Neural crest cell (in vitro differentiated cells): ENCODE measurements around the gene WDR33. TPM values are rescaled to one million over a fixed set of nuclear protein-coding genes. Genes with fewer than 3 reads are reported as not detected.
A peak's percentile ranks its signal among the peaks of the same experiment; 100 is the strongest.
"Not testable (repeated sequence)": the region's sequence is repeated elsewhere in the genome, so short reads cannot be mapped to it uniquely, and the experiment has no call there.

Experiments
- DNase-seq: peaks from one replicate; pipeline ENCODE4 v3.0.0; 2021; ENCODE audit warnings: low read depth, mixed read lengths, low spot score
- H3K27ac Mint-ChIP-seq: one replicate; pipeline ENCODE4 v1.8.0; 2021; ENCODE audit warnings: mild to moderate bottlenecking, mixed read lengths; ENCODE audit not compliant: unreplicated experiment
- H3K27me3 Mint-ChIP-seq: 2 replicates; pipeline ENCODE4 v1.8.0; 2021; ENCODE audit warnings: low read depth, mild to moderate bottlenecking, mixed read lengths
- H3K36me3 Mint-ChIP-seq: 2 replicates; pipeline ENCODE4 v1.8.0; 2021; ENCODE audit warnings: low read depth, mild to moderate bottlenecking, mixed read lengths
- H3K4me1 Mint-ChIP-seq: 2 replicates; pipeline ENCODE4 v1.8.0; 2021; ENCODE audit warnings: mixed read lengths
- H3K4me3 Mint-ChIP-seq: one replicate; pipeline ENCODE4 v1.8.0; 2021; ENCODE audit warnings: mild to moderate bottlenecking, mixed read lengths
- H3K9me3 Mint-ChIP-seq: 2 replicates; pipeline ENCODE4 v1.8.0; 2021; ENCODE audit warnings: mixed read lengths
- CTCF ChIP-seq: fragments of 200-600 bp; sonication (generic); conservative IDR thresholded peaks from 2 replicates; pipeline ENCODE4 v1.5.0; 2021; ENCODE audit warnings: antibody characterized with exemption, mild to moderate bottlenecking
- total RNA-seq: library from RNA; stranded (reverse); gene quantifications from 2 replicates; pipeline ENCODE4 v1.2.1, GENCODE V29; 2021

WDR33 gene
- total RNA-seq, 1 donor from 2014 or later = 72.4 TPM

- H3K27ac Mint-ChIP-seq = no peak overlapping the region
- peaks cover 3% of the 10 kb centered on the region for H3K27me3 Mint-ChIP-seq
- no peak for DNase-seq
- TF ChIP-seq CTCF = no peak
- peaks cover 40% of the 10 kb centered on the region for H3K4me1 Mint-ChIP-seq
- no peaks in the 10 kb centered on the region for H3K9me3 Mint-ChIP-seq
- peak overlapping the region; percentile 75 for H3K4me3 Mint-ChIP-seq
- peaks cover 9% of the 10 kb centered on the region for H3K36me3 Mint-ChIP-seq
Observed at GRCh38 chr2:127807678-127808353, 3.2 kb downstream of the WDR33 start.

GRCh38 chr2:127806860-127807259, 4.1 kb downstream of the WDR33 start:
- not testable (repeated sequence) for H3K36me3 Mint-ChIP-seq, H3K27me3 Mint-ChIP-seq, H3K27ac Mint-ChIP-seq, DNase-seq, H3K9me3 Mint-ChIP-seq
- H3K4me1 Mint-ChIP-seq = peaks cover 40% of the 10 kb centered on the region
- H3K4me3 Mint-ChIP-seq = peak overlapping the region; percentile 8

GRCh38 chr2:127805491-127805890, 5.5 kb downstream of the WDR33 start:
- no peaks in the 10 kb centered on the region for H3K9me3 Mint-ChIP-seq
- H3K4me1 Mint-ChIP-seq = peaks cover 32% of the 10 kb centered on the region
- TF ChIP-seq CTCF = no peak
- H3K27me3 Mint-ChIP-seq = no peaks in the 10 kb centered on the region
- H3K27ac Mint-ChIP-seq = no peak overlapping the region
- DNase-seq = no peak
- peak overlapping the region; percentile 13 for H3K4me3 Mint-ChIP-seq
- H3K36me3 Mint-ChIP-seq = peaks cover 6% of the 10 kb centered on the region

GRCh38 chr2:127799926-127800325, 11.0 kb downstream of the WDR33 start:
- DNase-seq = no peak
- no peak overlapping the region for H3K27ac Mint-ChIP-seq
- TF ChIP-seq CTCF = no peak
- H3K27me3 Mint-ChIP-seq = no peaks in the 10 kb centered on the region
- no peaks in the 10 kb centered on the region for H3K9me3 Mint-ChIP-seq
- peaks cover 4% of the 10 kb centered on the region for H3K4me1 Mint-ChIP-seq
- no peak overlapping the region for H3K4me3 Mint-ChIP-seq
- peaks cover 9% of the 10 kb centered on the region for H3K36me3 Mint-ChIP-seq

- no peak for DNase-seq
- no peaks in the 10 kb centered on the region for H3K9me3 Mint-ChIP-seq
- TF ChIP-seq CTCF = no peak
- peaks cover 13% of the 10 kb centered on the region for H3K36me3 Mint-ChIP-seq
- H3K4me3 Mint-ChIP-seq = no peak overlapping the region
- H3K4me1 Mint-ChIP-seq = peaks cover 4% of the 10 kb centered on the region
- H3K27me3 Mint-ChIP-seq = no peaks in the 10 kb centered on the region
- no peak overlapping the region for H3K27ac Mint-ChIP-seq
Observed at GRCh38 chr2:127796389-127796788, 14.6 kb downstream of the WDR33 start.

GRCh38 chr2:127794901-127795300, 16.1 kb downstream of the WDR33 start:
- not testable (repeated sequence) for H3K4me1 Mint-ChIP-seq, H3K27ac Mint-ChIP-seq, H3K27me3 Mint-ChIP-seq, H3K9me3 Mint-ChIP-seq, H3K4me3 Mint-ChIP-seq, DNase-seq
- H3K36me3 Mint-ChIP-seq = peaks cover 26% of the 10 kb centered on the region
